Vagina (tissue), 2 donors: ENCODE measurements around the gene ZNF782.

Experiments used
- POLR2A ChIP-seq, 2 donors: fragments of 450-650 bp; IDR thresholded peaks; one replicate each; pipeline ENCODE4 v1.6.1; 2017; ENCODE audit warnings: antibody characterized with exemption in 2 of 2, mild to moderate bottlenecking in 2 of 2, moderate library complexity in 2 of 2
- POLR2AphosphoS5 ChIP-seq, 2 donors: sonication (generic); formaldehyde crosslinking; IDR thresholded peaks; one replicate each; pipeline ENCODE4 v1.9.0; 2017; ENCODE audit warnings: antibody characterized with exemption in 2 of 2, mild to moderate bottlenecking in 2 of 2, low read depth in 1 of 2; ENCODE audit not compliant: insufficient read depth in 1 of 2

- TF ChIP-seq POLR2A (IDR thresholded peaks at IDR 0.05) (no peak), POLR2AphosphoS5 (IDR thresholded peaks at IDR 0.05; ENCODE audit: insufficient read depth in 1 of 2, low read depth in 1 of 2) (peak in 1 of 2 donors; percentile 63)
These were observed 2.3 kb upstream of the ZNF782 start for GRCh38 chr9:96856363-96857286.
